Midbrain (tissue), 1 donor: ENCODE measurements around the gene LARGE1.

ENCODE experiments used
- DNase-seq: peaks from one replicate; lab custom pipeline; 2025; lab: John Stamatoyannopoulos, UW

LARGE1 gene

DNA sequence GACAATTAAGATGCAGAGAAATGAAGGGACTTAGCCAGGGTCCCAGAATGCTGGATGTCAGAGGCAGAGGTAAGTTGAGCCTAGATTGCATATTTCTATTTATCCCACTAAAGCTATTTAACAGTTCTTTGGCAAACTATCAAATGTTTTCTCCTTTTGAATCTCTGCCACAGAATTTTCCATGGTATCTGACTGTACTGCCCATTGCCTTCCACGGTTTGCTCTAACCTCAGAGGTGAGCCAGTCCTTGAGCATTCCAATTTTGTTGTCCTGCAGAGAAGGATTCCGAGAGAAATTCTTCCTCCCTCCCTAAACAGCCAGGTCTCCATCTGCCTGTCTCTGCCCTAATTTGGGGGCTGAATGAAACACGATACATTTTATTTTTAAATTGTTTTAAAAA lies 493.8 kb downstream of the LARGE1 start:
- DNase-seq: no peak

GRCh38 chr22:33421859-33422258 lies 498.4 kb downstream of the LARGE1 start:
- no peak for DNase-seq

GRCh38 chr22:33418484-33418883 lies 501.8 kb downstream of the LARGE1 start:
- DNase-seq: no peak

DNA sequence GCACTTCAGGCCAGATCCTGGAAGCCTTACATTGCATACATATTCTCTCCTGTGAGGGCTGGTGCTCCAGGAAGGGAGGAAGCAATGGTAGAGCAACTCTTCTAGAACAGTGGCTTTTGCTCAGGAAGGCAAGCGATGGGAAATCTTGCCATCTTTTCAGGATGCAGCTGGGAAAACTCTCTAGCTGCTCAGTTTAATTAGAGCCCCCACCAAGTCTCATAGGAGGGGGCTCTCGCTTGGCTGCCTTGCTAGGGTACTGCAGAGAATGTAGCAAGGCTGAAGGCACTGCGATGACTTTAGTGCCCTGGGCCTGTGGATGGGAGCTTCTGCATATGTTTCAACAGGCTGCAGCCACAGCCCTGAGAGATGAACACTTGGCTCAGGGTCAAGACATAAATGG lies 504.9 kb downstream of the LARGE1 start:
- DNase-seq: no peak

DNA sequence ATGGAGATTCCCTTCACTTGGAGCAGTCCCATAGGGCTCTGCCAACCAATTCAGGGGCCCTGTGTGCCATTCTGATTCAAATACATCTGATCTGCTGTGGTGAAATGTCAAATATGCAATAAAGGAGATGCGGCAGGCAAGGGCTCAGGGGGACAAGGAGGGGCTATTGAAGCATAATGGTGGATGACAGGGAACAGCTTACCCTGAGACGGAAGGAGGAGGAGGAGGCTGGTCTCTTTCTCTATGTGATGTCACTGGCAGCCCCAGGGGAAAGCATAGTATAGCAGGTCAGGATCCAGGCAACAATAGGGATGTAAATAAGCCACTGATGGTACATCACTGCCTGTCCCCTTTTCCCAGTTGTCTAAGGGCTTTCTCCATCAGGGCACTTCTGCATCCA lies 511.2 kb downstream of the LARGE1 start:
- no peak for DNase-seq

- DNase-seq: no peak
These were observed 515.1 kb downstream of the LARGE1 start for GRCh38 chr22:33405194-33405593.

DNA sequence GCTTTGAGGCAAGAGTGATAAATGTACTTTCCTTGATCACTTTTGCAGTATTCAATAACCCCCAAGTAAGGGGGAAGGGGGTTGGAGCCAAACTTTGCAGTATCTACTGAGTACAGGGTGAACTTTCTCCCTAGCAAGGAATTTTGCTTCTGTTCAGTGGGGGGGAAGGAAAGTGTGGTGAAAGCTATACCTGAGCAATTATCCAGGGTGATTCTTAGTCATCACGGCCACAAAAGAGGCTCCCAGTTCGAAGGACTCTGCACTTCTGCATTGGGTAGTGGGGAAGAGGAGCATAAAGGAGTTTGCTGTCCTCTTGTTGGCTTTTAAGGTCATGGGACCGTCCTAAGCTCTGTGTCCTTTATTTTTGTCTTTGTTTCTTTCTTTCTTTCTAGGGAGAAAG lies 515.6 kb downstream of the LARGE1 start:
- no peak for DNase-seq

DNA sequence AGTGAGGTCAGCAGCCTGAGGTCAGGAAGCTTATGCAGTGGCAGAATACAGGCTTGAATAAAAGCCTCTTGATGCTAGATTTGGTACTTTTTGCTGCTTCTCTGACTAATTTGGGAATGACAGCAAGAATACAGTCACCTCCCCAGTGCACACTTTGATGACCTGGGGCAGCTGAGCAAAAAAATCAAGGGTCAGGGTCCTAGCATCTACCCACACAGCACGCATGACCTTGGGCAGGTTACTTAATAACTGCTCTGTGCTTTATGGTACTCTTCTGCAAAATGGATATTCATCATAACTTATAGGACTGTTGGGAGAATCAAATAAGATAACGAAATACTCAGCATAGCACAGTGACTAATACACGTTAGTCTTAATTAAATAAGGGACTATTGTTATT lies 518.0 kb downstream of the LARGE1 start:
- no peak for DNase-seq

- DNase-seq: no peak
These were observed 519.0 kb downstream of the LARGE1 start for GRCh38 chr22:33401291-33401690.

DNA sequence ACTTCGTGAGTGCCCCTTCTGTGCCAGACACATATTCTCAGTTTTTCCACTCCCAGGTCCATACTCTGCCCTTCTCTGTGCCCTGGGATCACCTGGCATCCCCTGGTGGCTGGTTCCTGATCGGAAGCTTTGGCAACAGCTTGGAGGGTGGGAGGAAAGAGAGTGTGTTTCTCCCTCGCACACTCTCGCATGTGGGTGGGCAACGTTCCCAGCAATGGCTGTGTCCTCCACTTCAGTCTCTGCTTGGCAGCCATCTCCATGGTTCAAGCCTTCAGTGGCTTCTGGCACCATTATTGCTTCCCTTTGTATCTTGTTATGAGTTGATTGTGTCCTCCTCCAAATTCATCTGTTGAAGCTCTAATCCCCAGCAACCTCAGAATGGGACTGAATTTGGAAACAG lies 519.4 kb downstream of the LARGE1 start:
- peak; percentile 12 for DNase-seq

DNA sequence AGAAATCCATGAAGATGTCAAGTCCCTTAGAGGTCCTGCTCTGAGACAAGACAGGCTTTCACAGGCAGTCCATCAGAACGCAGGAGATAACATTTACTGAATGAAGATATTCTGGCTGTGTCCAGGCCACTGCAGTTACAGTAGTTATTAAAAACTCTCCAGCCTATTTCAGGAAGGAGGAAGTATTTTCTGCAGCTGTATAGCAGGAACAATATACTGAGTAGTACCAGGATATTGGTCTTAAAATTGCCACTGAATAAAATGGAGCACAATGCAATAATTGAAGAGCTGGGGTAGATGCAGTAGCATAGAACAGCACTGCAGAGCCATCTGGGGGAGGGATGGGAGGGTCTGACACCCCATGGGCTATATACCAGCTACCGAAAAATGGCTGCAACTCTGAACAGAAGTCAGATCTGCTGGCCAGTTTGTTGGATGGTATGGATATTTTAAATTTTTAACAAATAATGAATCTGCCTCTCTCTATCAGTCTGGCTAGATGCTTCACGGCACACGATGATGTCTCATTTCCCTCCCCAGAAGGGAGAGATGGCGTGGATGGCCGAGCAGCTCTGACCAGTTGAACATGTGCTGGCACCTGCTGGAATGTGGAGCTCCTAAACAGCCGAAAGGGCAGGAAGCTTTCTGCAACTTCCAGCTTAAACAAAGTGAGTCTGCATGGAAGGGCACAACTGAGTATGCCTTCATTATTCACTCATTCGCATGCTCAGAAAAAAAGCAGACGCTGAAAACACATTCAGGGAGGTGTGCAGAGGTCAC lies 520.0 kb downstream of the LARGE1 start:
- no peak for DNase-seq

DNA sequence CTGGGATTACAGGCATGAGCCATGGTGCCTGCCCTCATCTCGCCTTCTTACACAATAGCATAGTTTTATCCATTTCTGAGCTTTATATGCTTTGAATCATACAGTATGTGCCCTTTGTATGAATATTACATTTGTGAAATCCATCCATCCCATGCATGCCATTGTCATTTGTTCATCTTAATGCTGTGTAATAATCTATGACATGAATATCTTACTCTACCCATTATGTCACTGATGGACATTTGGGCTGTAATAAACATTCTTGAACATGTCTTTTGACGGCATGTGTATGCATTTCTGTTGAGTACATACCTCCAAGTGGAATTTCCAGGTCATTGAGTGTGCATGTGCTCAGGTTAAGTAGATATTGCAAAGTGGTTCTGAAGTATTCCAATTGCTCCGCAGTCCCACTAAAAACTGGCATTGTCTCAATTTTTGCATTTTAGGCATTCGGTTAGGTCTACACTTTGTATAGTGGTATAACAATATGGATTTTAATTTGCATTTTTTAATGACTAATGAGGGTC lies 522.8 kb downstream of the LARGE1 start:
- no peak for DNase-seq

- no peak for DNase-seq
These were observed 526.8 kb downstream of the LARGE1 start for GRCh38 chr22:33393432-33393831.

GRCh38 chr22:33391298-33391697 lies 529.0 kb downstream of the LARGE1 start:
- no peak for DNase-seq

DNA sequence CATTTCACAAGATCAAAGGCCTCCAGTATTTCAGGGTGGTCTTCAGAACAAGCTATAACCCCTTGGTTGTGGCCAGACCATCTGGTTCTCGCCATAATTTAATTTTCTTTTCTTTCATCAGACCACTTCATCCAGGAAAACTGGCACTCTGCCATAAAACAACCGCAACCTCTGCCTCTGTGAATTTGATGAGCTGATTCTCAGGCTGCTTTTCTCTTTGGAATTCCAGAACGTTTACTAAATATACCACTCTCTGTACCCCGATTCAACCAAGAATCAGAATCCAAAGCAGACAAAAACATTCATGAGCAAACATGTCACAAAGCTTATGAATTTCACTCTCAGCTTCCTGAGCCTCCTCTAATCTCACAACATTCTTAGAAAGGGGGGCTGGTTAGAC lies 530.3 kb downstream of the LARGE1 start:
- DNase-seq: no peak

DNA sequence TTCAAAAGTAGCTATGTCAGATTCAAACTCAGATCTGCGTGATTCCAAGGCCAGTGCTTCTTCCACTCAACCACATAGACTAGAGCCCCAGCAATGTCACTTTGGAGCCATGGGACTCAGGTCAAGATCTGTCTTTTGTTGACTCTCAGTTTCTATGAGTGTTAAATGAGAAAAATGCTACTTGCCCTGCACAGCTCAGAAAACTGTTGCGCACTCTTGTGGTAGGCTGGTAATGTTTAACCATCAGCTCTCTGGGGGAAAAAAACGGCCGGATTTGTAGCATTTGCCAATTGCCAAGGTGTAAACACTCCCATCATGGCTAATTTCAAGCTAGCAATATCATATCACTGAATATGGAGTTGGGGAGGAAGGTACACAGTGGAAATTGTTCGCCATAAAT lies 534.0 kb downstream of the LARGE1 start:
- no peak for DNase-seq

DNA sequence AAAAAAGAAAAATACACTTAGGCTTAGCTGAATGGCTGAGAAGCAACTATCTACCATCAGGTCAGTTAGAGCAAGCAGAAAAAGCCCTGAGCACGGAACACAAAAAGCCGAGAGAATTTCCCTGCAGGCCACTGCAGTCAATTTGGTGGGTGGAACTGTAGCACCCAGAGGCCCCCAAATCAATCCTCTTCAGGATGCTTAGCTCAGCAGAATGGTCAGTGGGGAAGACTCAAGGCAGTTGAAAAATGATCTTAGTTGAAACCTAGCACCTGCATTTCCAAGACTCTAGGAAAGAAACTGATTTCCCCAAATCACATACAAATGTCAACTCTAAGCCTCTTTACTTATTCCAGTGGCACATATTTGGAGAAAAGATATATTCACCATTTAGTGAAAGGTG lies 534.7 kb downstream of the LARGE1 start:
- DNase-seq: no peak

GRCh38 chr22:33382436-33382835 lies 537.8 kb downstream of the LARGE1 start:
- DNase-seq: no peak

DNA sequence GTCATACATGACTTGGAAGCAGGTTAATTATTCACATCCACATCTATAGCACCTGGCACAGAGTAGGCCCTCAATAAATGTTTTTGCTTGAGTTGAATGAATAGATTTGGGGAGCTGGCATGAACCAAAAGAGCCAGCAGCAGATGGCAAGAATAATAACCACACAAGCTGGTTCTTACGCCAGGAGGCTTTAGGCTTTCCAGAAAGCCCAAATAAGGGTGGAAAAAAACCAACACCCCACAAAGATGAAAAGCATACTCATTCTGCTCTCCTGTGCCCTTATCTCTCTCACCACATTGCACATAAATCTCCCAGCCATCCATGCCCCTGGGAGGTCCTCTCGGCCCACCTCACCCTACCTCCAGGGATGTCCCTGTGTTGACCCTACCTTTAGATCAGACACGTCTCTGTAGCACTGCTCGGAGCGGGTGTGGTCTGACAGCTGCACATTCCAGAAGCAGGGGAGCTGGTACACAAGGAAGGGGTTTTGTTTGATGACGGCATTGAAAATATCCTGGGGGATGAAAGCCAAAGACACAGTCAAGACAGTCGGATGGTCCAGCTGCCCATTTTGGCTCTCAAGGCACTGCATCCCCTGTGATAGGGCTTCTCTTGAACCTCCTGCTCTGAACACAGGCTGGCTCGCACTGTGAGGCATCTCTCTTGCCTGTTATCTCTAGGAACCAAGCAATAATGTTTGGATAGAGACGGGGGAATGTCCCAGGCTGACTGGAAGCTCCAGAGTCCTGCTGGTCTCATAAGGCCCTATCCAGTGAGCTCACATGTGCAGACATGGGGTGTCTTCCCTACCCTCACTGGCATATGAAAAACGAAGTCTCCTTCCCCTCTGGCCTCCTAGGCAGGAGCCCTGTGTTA lies 538.5 kb downstream of the LARGE1 start:
- DNase-seq: no peak

- no peak for DNase-seq
These were observed 539.3 kb downstream of the LARGE1 start for GRCh38 chr22:33380789-33381530.

DNA sequence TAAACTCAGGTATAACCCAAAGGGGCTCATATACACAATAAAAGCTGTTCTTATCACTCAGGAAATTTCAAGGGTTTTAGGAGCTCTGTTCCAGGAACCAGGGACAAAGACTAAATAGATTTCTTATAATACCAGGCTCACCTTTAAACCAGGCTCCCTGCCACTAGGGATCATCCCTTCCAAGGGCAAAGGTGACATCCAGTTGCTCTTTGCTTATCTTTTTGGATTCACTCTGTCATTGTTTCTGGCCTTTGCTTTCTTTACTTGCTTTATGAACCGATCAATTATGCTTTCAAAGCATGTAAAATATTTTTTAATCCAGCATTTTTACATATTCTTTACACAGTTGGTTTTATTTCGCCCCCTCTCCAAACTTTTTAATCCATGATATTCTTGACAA lies 540.4 kb downstream of the LARGE1 start:
- no peak for DNase-seq

GRCh38 chr22:33372875-33373274 lies 547.4 kb downstream of the LARGE1 start:
- no peak for DNase-seq
